K562 (cell line): ENCODE results near the gene MICAL1. TPM values are rescaled to one million over a fixed set of nuclear protein-coding genes. Genes with fewer than 3 reads are reported as not detected.

Experiments used
- ADNP ChIP-seq: fragments of 200-800 bp; sonication (Bioruptor generic); IDR thresholded peaks from 2 replicates; pipeline ENCODE4 v1.6.1; 2016; ENCODE audit warnings: missing genetic modification characterization, missing compliant biosample characterization
- C11orf30 ChIP-seq: fragments of 450-650 bp; IDR thresholded peaks from 2 replicates; pipeline ENCODE4 v1.6.1; 2016; ENCODE audit warnings: low read depth, mild to moderate bottlenecking
- DDX20 ChIP-seq: fragments of 450-650 bp; IDR thresholded peaks from 2 replicates; pipeline ENCODE4 v1.6.1; 2016; ENCODE audit warnings: missing genetic modification characterization, low read depth, mild to moderate bottlenecking, missing compliant biosample characterization, moderate library complexity
- DEAF1 ChIP-seq: fragments of 450-650 bp; formaldehyde crosslinking; IDR thresholded peaks from 2 replicates; pipeline ENCODE4 v1.4.0; 2020; ENCODE audit warnings: mild to moderate bottlenecking, moderate library complexity
- HDAC6 ChIP-seq: IDR thresholded peaks from 2 replicates; pipeline ENCODE4 v1.6.1; 2012; ENCODE audit warnings: low read depth, mild to moderate bottlenecking, control low read depth, inconsistent platforms, low read length, moderate library complexity
- HLTF ChIP-seq: fragments of 450-650 bp; IDR thresholded peaks from 2 replicates; pipeline ENCODE4 v1.6.1; 2016
- KAT2B ChIP-seq: IDR thresholded peaks from one replicate; pipeline ENCODE4 v1.6.1; 2012; ENCODE audit warnings: low read depth, mild to moderate bottlenecking, control low read depth, inconsistent platforms, low read length, moderate library complexity
- MAZ ChIP-seq, 2 experiments: fragments of 450-650 bp in 1 of 2; sonication (generic) in 1 of 2; formaldehyde crosslinking; IDR thresholded peaks in 1 of 2; conservative IDR thresholded peaks in 1 of 2; 2 replicates each; pipeline versions ENCODE4 v1.4.0 to v1.5.0; 2020; ENCODE audit warnings: mild to moderate bottlenecking in 1 of 2, missing genetic modification reagents in 1 of 2
- MBD2 ChIP-seq: sonication (generic); IDR thresholded peaks from 2 replicates; pipeline ENCODE4 v1.6.1; 2016; ENCODE audit warnings: low read depth, borderline replicate concordance
- MCM7 ChIP-seq, 2 experiments: fragments of 450-650 bp; IDR thresholded peaks; 2 replicates each; pipeline ENCODE4 v1.6.1; 2016 to 2018
- MEIS2 ChIP-seq: fragments of 450-650 bp; IDR thresholded peaks from 2 replicates; pipeline ENCODE4 v1.6.1; 2014; ENCODE audit warnings: mild to moderate bottlenecking; ENCODE audit not compliant: partially characterized antibody
- SRF ChIP-seq, 2 experiments: fragments of 250-450, 450-650 bp in 1 of 2; sonication (Bioruptor Pico) in 1 of 2; sonication (generic) in 1 of 2; formaldehyde crosslinking; IDR thresholded peaks; 2 replicates each; pipeline versions ENCODE4 v1.5.0 to v1.5.1; 2020 to 2022; ENCODE audit warnings: mild to moderate bottlenecking in 1 of 2, missing genetic modification reagents in 1 of 2
- ZNF347 ChIP-seq: fragments of 450-650 bp; formaldehyde crosslinking; IDR thresholded peaks from 2 replicates; pipeline ENCODE4 v1.4.0; 2020; ENCODE audit warnings: low read depth, mild to moderate bottlenecking, moderate library complexity
- polyA plus RNA-seq, 8 experiments: library from polyadenylated mRNA; depleted of rRNA in 4 of 8; stranded (reverse) in 5 of 8; unstranded in 3 of 8; fragments of >200 nt; fragmentation: Nextera tagmentation in 2 of 8; fragmentation: Illumina TruSeq in 1 of 8; extraction: Ambion mirVana in 2 of 8; extraction: Trizol in 1 of 8; gene quantifications; 2 replicates each; pipeline versions ENCODE4 v1.2.1 to v1.2.3, GENCODE V29; 2011 to 2014; ENCODE audit warnings: inconsistent platforms in 1 of 8, missing spikeins in 1 of 8
- total RNA-seq, 7 experiments: library from RNA; depleted of rRNA in 6 of 7; stranded (reverse); fragments of >200 nt in 6 of 7; fragmentation: Illumina TruSeq in 2 of 7; extraction: Trizol in 2 of 7; gene quantifications; 2 replicates each; pipeline versions ENCODE4 v1.2.1 to v1.2.3, GENCODE V29; 2011 to 2021; ENCODE audit warnings: low replicate concordance in 1 of 7
- TF ChIP-seq, protein P1 (sequence below): fragments of 450-650 bp; IDR thresholded peaks from 2 replicates; pipeline ENCODE4 v1.7.1; 2018; ENCODE audit warnings: mild to moderate bottlenecking, low read depth; ENCODE audit not compliant: partially characterized antibody
- TF ChIP-seq, protein P2 (sequence below): fragments of 450-650 bp; IDR thresholded peaks from 2 replicates; pipeline ENCODE4 v1.6.1; 2017; ENCODE audit warnings: antibody characterized with exemption
- TF ChIP-seq, protein P3 (sequence below): fragments of 450-650 bp; formaldehyde crosslinking; conservative IDR thresholded peaks from 2 replicates; pipeline ENCODE4 v1.4.0; 2022; ENCODE audit warnings: mild to moderate bottlenecking, missing genetic modification characterization
- TF ChIP-seq, protein P4 (sequence below): fragments of 250-450 bp; sonication (Bioruptor Pico); IDR thresholded peaks from 2 replicates; pipeline ENCODE4 v1.5.0; 2022; ENCODE audit warnings: mild to moderate bottlenecking

The MICAL1 gene
- total and polyA plus RNA-seq, 9 of the 15 experiments (the other 6 are each of a cell fraction or from before 2014, with no cell fraction given), result 0.07 to 15.2 (median 7.0) TPM

- no peak for TF ChIP-seq HLTF
- no peak for TF ChIP-seq KAT2B
- TF ChIP-seq, protein P1, sequence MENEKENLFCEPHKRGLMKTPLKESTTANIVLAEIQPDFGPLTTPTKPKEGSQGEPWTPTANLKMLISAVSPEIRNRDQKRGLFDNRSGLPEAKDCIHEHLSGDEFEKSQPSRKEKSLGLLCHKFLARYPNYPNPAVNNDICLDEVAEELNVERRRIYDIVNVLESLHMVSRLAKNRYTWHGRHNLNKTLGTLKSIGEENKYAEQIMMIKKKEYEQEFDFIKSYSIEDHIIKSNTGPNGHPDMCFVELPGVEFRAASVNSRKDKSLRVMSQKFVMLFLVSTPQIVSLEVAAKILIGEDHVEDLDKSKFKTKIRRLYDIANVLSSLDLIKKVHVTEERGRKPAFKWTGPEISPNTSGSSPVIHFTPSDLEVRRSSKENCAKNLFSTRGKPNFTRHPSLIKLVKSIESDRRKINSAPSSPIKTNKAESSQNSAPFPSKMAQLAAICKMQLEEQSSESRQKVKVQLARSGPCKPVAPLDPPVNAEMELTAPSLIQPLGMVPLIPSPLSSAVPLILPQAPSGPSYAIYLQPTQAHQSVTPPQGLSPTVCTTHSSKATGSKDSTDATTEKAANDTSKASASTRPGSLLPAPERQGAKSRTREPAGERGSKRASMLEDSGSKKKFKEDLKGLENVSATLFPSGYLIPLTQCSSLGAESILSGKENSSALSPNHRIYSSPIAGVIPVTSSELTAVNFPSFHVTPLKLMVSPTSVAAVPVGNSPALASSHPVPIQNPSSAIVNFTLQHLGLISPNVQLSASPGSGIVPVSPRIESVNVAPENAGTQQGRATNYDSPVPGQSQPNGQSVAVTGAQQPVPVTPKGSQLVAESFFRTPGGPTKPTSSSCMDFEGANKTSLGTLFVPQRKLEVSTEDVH, result no peak
- TF ChIP-seq ADNP (tag), result no peak
- TF ChIP-seq DEAF1 (CRISPR knock-in tag), result no peak
- TF ChIP-seq SRF (CRISPR knock-in tag; IDR thresholded peaks at IDR 0.05), result no peak
- no peak for TF ChIP-seq MBD2
- no peak for TF ChIP-seq DDX20 (tag)
- TF ChIP-seq MEIS2, result no peak
- no peak for TF ChIP-seq C11orf30
- no peak for TF ChIP-seq HDAC6
- TF ChIP-seq MCM7 (IDR thresholded peaks at IDR 0.05), result no peak
- peak in 1 of 2 experiments; percentile 17; a peak in 2 of 4 replicates for TF ChIP-seq MAZ (CRISPR knock-in tag; conservative IDR thresholded peaks at IDR 0.05 in 1 of 2, IDR thresholded peaks at IDR 0.05 in 1 of 2)
- TF ChIP-seq ZNF347 (CRISPR knock-in tag), result no peak
- TF ChIP-seq, protein P2, sequence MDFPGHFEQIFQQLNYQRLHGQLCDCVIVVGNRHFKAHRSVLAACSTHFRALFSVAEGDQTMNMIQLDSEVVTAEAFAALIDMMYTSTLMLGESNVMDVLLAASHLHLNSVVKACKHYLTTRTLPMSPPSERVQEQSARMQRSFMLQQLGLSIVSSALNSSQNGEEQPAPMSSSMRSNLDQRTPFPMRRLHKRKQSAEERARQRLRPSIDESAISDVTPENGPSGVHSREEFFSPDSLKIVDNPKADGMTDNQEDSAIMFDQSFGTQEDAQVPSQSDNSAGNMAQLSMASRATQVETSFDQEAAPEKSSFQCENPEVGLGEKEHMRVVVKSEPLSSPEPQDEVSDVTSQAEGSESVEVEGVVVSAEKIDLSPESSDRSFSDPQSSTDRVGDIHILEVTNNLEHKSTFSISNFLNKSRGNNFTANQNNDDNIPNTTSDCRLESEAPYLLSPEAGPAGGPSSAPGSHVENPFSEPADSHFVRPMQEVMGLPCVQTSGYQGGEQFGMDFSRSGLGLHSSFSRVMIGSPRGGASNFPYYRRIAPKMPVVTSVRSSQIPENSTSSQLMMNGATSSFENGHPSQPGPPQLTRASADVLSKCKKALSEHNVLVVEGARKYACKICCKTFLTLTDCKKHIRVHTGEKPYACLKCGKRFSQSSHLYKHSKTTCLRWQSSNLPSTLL, result no peak
- TF ChIP-seq, protein P3, sequence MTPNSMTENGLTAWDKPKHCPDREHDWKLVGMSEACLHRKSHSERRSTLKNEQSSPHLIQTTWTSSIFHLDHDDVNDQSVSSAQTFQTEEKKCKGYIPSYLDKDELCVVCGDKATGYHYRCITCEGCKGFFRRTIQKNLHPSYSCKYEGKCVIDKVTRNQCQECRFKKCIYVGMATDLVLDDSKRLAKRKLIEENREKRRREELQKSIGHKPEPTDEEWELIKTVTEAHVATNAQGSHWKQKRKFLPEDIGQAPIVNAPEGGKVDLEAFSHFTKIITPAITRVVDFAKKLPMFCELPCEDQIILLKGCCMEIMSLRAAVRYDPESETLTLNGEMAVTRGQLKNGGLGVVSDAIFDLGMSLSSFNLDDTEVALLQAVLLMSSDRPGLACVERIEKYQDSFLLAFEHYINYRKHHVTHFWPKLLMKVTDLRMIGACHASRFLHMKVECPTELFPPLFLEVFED (CRISPR knock-in tag), result no peak
- TF ChIP-seq, protein P4, sequence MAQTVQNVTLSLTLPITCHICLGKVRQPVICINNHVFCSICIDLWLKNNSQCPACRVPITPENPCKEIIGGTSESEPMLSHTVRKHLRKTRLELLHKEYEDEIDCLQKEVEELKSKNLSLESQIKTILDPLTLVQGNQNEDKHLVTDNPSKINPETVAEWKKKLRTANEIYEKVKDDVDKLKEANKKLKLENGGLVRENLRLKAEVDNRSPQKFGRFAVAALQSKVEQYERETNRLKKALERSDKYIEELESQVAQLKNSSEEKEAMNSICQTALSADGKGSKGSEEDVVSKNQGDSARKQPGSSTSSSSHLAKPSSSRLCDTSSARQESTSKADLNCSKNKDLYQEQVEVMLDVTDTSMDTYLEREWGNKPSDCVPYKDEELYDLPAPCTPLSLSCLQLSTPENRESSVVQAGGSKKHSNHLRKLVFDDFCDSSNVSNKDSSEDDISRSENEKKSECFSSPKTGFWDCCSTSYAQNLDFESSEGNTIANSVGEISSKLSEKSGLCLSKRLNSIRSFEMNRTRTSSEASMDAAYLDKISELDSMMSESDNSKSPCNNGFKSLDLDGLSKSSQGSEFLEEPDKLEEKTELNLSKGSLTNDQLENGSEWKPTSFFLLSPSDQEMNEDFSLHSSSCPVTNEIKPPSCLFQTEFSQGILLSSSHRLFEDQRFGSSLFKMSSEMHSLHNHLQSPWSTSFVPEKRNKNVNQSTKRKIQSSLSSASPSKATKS, result no peak
Measured at GRCh38 chr6:109441069-109441816, 14.3 kb downstream of the MICAL1 start (continued).
